ENCODE measurements around the gene HELZ2.

DNA sequence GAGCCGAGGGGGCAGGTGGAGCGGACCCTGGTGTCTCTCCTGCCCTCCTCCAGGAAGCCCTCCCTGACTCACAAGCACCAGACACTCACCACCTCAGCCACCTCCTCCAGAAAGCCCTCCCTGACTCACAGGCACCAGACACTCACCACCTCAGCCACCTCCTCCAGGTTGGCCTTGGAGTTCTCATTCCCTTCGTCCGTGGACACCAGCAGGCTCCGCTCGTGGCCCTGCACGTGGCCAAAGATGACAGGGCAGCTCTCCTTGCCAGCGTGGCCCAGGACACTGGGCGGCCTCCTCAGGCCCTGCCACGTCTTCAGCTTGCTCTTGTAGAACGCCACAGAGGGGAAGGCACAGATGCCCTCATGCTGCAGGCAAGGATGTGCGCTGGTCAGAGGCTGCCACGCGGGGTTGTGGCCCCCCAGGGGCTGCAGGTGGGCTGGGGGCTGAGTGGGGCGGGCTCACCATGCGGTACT, 13.7 kb downstream of the HELZ2 start:
- no peak for TF ChIP-seq POLR2A (IDR thresholded peaks at IDR 0.05)
- TF ChIP-seq POLR2AphosphoS5 (IDR thresholded peaks at IDR 0.05), result no peak
- TF ChIP-seq, protein P1, sequence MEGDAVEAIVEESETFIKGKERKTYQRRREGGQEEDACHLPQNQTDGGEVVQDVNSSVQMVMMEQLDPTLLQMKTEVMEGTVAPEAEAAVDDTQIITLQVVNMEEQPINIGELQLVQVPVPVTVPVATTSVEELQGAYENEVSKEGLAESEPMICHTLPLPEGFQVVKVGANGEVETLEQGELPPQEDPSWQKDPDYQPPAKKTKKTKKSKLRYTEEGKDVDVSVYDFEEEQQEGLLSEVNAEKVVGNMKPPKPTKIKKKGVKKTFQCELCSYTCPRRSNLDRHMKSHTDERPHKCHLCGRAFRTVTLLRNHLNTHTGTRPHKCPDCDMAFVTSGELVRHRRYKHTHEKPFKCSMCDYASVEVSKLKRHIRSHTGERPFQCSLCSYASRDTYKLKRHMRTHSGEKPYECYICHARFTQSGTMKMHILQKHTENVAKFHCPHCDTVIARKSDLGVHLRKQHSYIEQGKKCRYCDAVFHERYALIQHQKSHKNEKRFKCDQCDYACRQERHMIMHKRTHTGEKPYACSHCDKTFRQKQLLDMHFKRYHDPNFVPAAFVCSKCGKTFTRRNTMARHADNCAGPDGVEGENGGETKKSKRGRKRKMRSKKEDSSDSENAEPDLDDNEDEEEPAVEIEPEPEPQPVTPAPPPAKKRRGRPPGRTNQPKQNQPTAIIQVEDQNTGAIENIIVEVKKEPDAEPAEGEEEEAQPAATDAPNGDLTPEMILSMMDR (IDR thresholded peaks at IDR 0.05), result no peak
